ENCODE data around the gene MRPL51.

MRPL51 gene

GRCh38 chr12:6527711-6528110 lies 34.6 kb upstream of the MRPL51 start:
- H3K36me3 ChIP-seq (ENCODE audit: control insufficient read depth, insufficient read depth, low read length) = peaks cover 60% of the 10 kb centered on the region
- no peak for TF ChIP-seq CTCF (IDR thresholded peaks at IDR 0.05; ENCODE audit: insufficient read depth, low read length, poor library complexity, severe bottlenecking)
- H3K4me3 ChIP-seq (replicated peaks; ENCODE audit: low read depth, low read length) = no peak overlapping the region
- DNase-seq (ENCODE audit: extremely low read depth, insufficient read length) = no peak
- no peaks in the 10 kb centered on the region for H3K27me3 ChIP-seq (replicated peaks; ENCODE audit: control insufficient read depth, insufficient read depth, low read length)

DNA sequence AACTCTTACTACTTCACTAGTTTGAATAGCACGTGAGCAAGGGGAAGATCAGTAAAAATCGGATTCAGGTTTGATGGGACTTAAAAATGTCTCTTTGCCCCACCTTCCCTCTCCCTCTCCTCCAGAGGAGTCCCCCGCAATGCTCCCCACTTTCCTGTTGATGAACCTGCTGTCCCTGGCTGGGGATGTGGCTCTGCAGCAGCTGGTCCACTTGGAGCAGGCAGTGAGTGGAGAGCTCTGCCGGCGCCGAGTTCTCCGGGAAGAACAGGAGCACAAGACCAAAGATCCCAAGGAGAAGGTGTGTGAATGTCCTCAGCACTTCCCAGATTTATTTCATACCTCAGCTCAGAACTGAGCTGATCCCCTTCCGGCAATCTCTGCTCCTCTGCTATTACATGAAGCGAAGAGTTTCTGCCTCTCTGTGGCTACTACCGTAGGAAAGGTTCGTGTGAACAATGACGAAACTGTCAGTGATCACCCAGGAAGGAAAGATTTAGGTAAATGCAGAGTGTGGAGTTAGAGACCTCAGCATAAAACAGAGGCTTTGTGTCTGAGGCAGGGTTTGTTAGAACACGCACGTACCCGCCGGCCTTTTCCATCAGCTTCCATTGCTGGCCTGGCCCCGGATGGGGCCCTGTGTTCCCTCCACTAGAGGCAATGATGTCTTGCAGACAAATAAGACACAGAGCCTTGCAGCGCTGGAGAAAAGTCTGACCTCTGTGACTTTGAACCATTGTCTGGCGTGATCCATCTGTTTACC lies 33.9 kb upstream of the MRPL51 start:
- TF ChIP-seq CTCF (IDR thresholded peaks at IDR 0.05; ENCODE audit: insufficient read depth, low read length, poor library complexity, severe bottlenecking) = no peak
- DNase-seq (ENCODE audit: extremely low read depth, insufficient read length) = no peak
- Histone ChIP-seq H3K4me3 (replicated peaks; ENCODE audit: low read depth, low read length) (no peak overlapping the region), H3K36me3 (ENCODE audit: control insufficient read depth, insufficient read depth, low read length) (peaks cover 64% of the 10 kb centered on the region), H3K27me3 (replicated peaks; ENCODE audit: control insufficient read depth, insufficient read depth, low read length) (no peaks in the 10 kb centered on the region)

DNA sequence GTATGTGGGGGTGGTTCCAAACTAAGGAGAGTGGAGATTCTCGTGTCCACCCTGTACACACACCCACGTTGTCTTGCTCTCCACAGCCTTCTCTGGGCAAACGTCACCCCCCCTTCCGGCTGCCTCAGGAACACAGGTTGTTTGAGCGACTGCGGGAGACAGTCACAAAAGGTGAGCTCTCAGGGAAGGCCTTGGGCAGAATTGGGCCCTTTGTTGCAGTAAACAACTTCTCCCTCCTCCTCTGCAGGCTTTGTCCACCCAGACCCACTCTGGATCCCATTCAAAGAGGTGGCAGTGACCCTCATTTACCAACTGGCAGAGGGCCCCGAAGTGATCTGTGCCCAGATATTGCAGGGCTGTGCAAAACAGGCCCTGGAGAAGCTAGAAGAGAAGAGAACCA lies 33.1 kb upstream of the MRPL51 start:
- TF ChIP-seq CTCF (IDR thresholded peaks at IDR 0.05; ENCODE audit: insufficient read depth, low read length, poor library complexity, severe bottlenecking) = no peak
- DNase-seq (ENCODE audit: extremely low read depth, insufficient read length) = no peak
- Histone ChIP-seq H3K27me3 (replicated peaks; ENCODE audit: control insufficient read depth, insufficient read depth, low read length) (no peaks in the 10 kb centered on the region), H3K4me3 (replicated peaks; ENCODE audit: low read depth, low read length) (no peak overlapping the region), H3K36me3 (ENCODE audit: control insufficient read depth, insufficient read depth, low read length) (peaks cover 68% of the 10 kb centered on the region)

GRCh38 chr12:6524648-6525047 lies 31.6 kb upstream of the MRPL51 start:
- Histone ChIP-seq H3K36me3 (ENCODE audit: control insufficient read depth, insufficient read depth, low read length) (peaks cover 66% of the 10 kb centered on the region), H3K27me3 (replicated peaks; ENCODE audit: control insufficient read depth, insufficient read depth, low read length) (no peaks in the 10 kb centered on the region), H3K4me3 (replicated peaks; ENCODE audit: low read depth, low read length) (no peak overlapping the region)
- DNase-seq (ENCODE audit: extremely low read depth, insufficient read length) = no peak
- TF ChIP-seq CTCF (IDR thresholded peaks at IDR 0.05; ENCODE audit: insufficient read depth, low read length, poor library complexity, severe bottlenecking) = no peak

DNA sequence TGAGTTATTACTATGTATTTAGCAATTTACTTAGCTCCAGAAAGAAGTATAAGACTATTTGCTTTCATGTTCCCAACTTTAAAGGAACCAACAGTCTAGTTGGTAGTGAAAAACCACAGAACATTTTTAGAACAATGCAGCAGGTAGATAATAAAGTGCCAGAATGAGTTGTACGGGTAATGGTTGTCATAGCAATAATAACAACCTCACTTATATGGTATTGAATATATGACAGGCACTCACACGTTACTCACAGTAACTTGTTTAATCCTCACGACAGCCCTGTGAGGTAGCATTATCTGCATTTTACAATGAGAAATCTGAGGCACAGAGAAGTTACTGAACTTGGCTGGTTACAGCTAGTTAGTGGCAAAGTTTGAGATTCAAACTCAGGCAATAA lies 30.6 kb upstream of the MRPL51 start:
- H3K27me3 ChIP-seq (replicated peaks; ENCODE audit: control insufficient read depth, insufficient read depth, low read length) = no peaks in the 10 kb centered on the region
- peaks cover 61% of the 10 kb centered on the region for H3K36me3 ChIP-seq (ENCODE audit: control insufficient read depth, insufficient read depth, low read length)
- DNase-seq (ENCODE audit: extremely low read depth, insufficient read length) = no peak
- TF ChIP-seq CTCF (IDR thresholded peaks at IDR 0.05; ENCODE audit: insufficient read depth, low read length, poor library complexity, severe bottlenecking) = no peak
- H3K4me3 ChIP-seq (replicated peaks; ENCODE audit: low read depth, low read length) = no peak overlapping the region

GRCh38 chr12:6522193-6522592 lies 29.1 kb upstream of the MRPL51 start:
- no peak for TF ChIP-seq CTCF (IDR thresholded peaks at IDR 0.05; ENCODE audit: insufficient read depth, low read length, poor library complexity, severe bottlenecking)
- DNase-seq (ENCODE audit: extremely low read depth, insufficient read length) = no peak
- Histone ChIP-seq H3K27me3 (replicated peaks; ENCODE audit: control insufficient read depth, insufficient read depth, low read length) (no peaks in the 10 kb centered on the region), H3K4me3 (replicated peaks; ENCODE audit: low read depth, low read length) (no peak overlapping the region), H3K36me3 (ENCODE audit: control insufficient read depth, insufficient read depth, low read length) (peaks cover 53% of the 10 kb centered on the region)
